Mucosa of descending colon (tissue), 3 donors: ENCODE data around the gene TMEM151B. TPM values are rescaled to one million over a fixed set of nuclear protein-coding genes. Genes with fewer than 3 reads are reported as not detected.

Experiments
- ATAC-seq: fragments of 200-7000 bp; cut with Tn5 transposase; one replicate; pipeline ENCODE4 v1.9.1; 2020; ENCODE audit warnings: mild to moderate bottlenecking, moderate library complexity
- DNase-seq, 3 donors: peaks; one replicate each; pipeline ENCODE4 v3.0.0-alpha.2; 2020
- H3K36me3 ChIP-seq: fragments of 200-600 bp; one replicate; pipeline ENCODE4 v1.8.0; 2021; ENCODE audit warnings: low read depth, mild to moderate bottlenecking
- H3K4me1 ChIP-seq: fragments of 200-600 bp; one replicate; pipeline ENCODE4 v1.8.0; 2021; ENCODE audit warnings: low read depth, mild to moderate bottlenecking
- H3K4me3 ChIP-seq: fragments of 200-600 bp; one replicate; pipeline ENCODE4 v1.8.0; 2021; ENCODE audit warnings: mild to moderate bottlenecking
- H3K9me3 ChIP-seq: fragments of 200-600 bp; one replicate; pipeline ENCODE4 v1.8.0; 2021; ENCODE audit warnings: mild to moderate bottlenecking
- intact Hi-C, 2 donors: fragments of 100-400 bp; cut with DNase I in 1 of 2; cut with micrococcal nuclease in 1 of 2; formaldehyde crosslinking; loops; one replicate each; pipeline versions ENCODE4 v1.11.0 to v1.11.1; 2022; cut with DNase I, micrococcal nuclease
- total RNA-seq, 3 donors: library from RNA; stranded (reverse); fragmentation: NEBNext Ultra II Directional in 2 of 3; extraction: Animal tissue kit (Norgen Biotek cat#: 25700) in 2 of 3; gene quantifications; one replicate each; pipeline versions ENCODE4 v1.2.1 to v1.2.4, GENCODE V29; 2021 to 2023
- TF ChIP-seq, protein P1 (sequence below): fragments of 200-600 bp; IDR thresholded peaks from one replicate; pipeline ENCODE4 v1.8.0; 2022; ENCODE audit warnings: antibody characterized with exemption, mild to moderate bottlenecking
- donor health status: DM: no; HTN: no; CAD: no; lungs with moderate emphysema.
- donor health status: DM: no; HTN: no; CAD: no.
- donor health status: DM: no; HTN: yes; CAD: no.

Gene TMEM151B
- total RNA-seq, 3 donors from 2014 or later: 0.17 to 1.4 (median 0.31) TPM

- intact Hi-C loops: no loop called here
Measured at GRCh38 chr6:44291841-44292240, 21.6 kb downstream of the TMEM151B start.

DNA sequence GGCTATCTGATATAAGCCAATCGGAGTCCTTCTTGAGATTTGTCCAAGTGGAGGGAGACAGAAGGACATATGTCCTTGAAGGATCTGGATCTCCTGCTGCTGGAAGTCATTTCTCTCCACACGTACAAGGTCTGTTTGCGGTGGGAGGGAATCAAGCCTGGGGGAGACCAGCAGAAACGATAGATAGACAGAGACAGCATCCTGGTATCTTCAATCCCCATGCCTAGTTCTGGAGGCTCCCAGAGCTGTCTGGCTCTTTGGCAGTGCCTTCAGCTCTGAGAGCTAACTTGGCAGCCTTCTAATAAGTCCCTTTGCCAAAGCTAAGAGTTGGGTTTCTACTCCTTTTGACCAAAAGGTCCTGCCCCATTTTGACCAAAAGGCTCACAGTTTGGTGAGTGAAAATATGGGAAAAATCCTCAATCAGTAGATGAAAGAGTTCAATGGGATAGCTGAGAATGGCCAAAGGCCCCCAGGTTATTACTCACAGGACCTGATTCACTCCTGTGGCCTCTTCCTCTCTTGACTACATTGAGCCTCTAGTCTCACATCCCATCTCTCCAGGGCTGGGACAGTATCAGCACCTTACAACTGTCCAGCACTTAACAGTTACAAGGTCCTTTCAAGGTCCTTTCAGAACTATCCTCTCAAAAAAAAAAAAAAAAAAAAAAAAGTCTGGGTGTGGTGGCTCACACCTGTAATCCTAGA lies 22.6 kb downstream of the TMEM151B start:
- peaks cover 8% of the 10 kb centered on the region for H3K4me1 ChIP-seq
- H3K36me3 ChIP-seq: no peaks in the 10 kb centered on the region
- intact Hi-C loops: no loop called here
- no peak overlapping the region for H3K4me3 ChIP-seq
- TF ChIP-seq, protein P1, sequence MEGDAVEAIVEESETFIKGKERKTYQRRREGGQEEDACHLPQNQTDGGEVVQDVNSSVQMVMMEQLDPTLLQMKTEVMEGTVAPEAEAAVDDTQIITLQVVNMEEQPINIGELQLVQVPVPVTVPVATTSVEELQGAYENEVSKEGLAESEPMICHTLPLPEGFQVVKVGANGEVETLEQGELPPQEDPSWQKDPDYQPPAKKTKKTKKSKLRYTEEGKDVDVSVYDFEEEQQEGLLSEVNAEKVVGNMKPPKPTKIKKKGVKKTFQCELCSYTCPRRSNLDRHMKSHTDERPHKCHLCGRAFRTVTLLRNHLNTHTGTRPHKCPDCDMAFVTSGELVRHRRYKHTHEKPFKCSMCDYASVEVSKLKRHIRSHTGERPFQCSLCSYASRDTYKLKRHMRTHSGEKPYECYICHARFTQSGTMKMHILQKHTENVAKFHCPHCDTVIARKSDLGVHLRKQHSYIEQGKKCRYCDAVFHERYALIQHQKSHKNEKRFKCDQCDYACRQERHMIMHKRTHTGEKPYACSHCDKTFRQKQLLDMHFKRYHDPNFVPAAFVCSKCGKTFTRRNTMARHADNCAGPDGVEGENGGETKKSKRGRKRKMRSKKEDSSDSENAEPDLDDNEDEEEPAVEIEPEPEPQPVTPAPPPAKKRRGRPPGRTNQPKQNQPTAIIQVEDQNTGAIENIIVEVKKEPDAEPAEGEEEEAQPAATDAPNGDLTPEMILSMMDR: no peak
- ATAC-seq (no peak), DNase-seq (no peak)
- no peaks in the 10 kb centered on the region for H3K9me3 ChIP-seq

More at GRCh38 chr6:44291841-44292240, 21.6 kb downstream of the TMEM151B start:
- H3K36me3 ChIP-seq: no peaks in the 10 kb centered on the region
- no peak for DNase-seq
- no peaks in the 10 kb centered on the region for H3K9me3 ChIP-seq
- H3K4me3 ChIP-seq: no peak overlapping the region
- TF ChIP-seq, protein P1: no peak
- no peaks in the 10 kb centered on the region for H3K4me1 ChIP-seq
- no peak for ATAC-seq

GRCh38 chr6:44294832-44295791 lies 24.9 kb downstream of the TMEM151B start:
- ATAC-seq: no peak

GRCh38 chr6:44297063-44298038 lies 27.1 kb downstream of the TMEM151B start:
- ATAC-seq (peak; percentile 77), DNase-seq (peak in 2 of 3 donors; percentile 45 to 61)
- H3K4me3 ChIP-seq: no peak overlapping the region
- peaks cover 10% of the 10 kb centered on the region for H3K4me1 ChIP-seq
- no peaks in the 10 kb centered on the region for H3K36me3 ChIP-seq
- TF ChIP-seq, protein P1: no peak
- no peaks in the 10 kb centered on the region for H3K9me3 ChIP-seq
- intact Hi-C loops: no loop called here

More at GRCh38 chr6:44294832-44295791, 24.9 kb downstream of the TMEM151B start:
- Histone ChIP-seq H3K9me3 (no peaks in the 10 kb centered on the region), H3K4me3 (no peak overlapping the region), H3K36me3 (no peaks in the 10 kb centered on the region), H3K4me1 (peaks cover 10% of the 10 kb centered on the region)
- TF ChIP-seq, protein P1: no peak
- intact Hi-C loops: no loop called here
- no peak for DNase-seq
